NCI-H1417 (cell line): ENCODE measurements around the gene FYN.

Source experiments
- DNase-seq, 3 experiments: peaks; one replicate each; lab custom pipeline; 2025; lab: John Stamatoyannopoulos, UW

The FYN gene

GRCh38 chr6:111707773-111708172, 165.5 kb downstream of the FYN start:
- DNase-seq, result no peak

GRCh38 chr6:111706841-111707391, 166.3 kb downstream of the FYN start:
- DNase-seq, result no peak

GRCh38 chr6:111703723-111704122, 169.5 kb downstream of the FYN start:
- DNase-seq, result no peak

- no peak for DNase-seq
Observed at GRCh38 chr6:111702268-111702667, 171.0 kb downstream of the FYN start.

GRCh38 chr6:111701146-111701545, 172.1 kb downstream of the FYN start:
- no peak for DNase-seq

- DNase-seq, result no peak
Observed at GRCh38 chr6:111700135-111700690, 173.0 kb downstream of the FYN start.

GRCh38 chr6:111699123-111699522, 174.1 kb downstream of the FYN start:
- DNase-seq, result no peak

GRCh38 chr6:111696814-111697213, 176.4 kb downstream of the FYN start:
- DNase-seq, result no peak

GRCh38 chr6:111692327-111693164, 180.7 kb downstream of the FYN start:
- DNase-seq, result no peak

- no peak for DNase-seq
Observed at GRCh38 chr6:111691345-111692225, 181.7 kb downstream of the FYN start.

GRCh38 chr6:111689946-111690345, 183.3 kb downstream of the FYN start:
- DNase-seq, result no peak

GRCh38 chr6:111689419-111689818, 183.8 kb downstream of the FYN start:
- no peak for DNase-seq

GRCh38 chr6:111688331-111688730, 184.9 kb downstream of the FYN start:
- DNase-seq, result no peak

- peak in 1 of 3 experiments; percentile 8 for DNase-seq
Observed at GRCh38 chr6:111687652-111688051, 185.6 kb downstream of the FYN start.

GRCh38 chr6:111686932-111687266, 186.4 kb downstream of the FYN start:
- DNase-seq, result no peak

GRCh38 chr6:111686249-111686931, 186.9 kb downstream of the FYN start:
- DNase-seq, result no peak

GRCh38 chr6:111685526-111685925, 187.7 kb downstream of the FYN start:
- DNase-seq, result no peak

GRCh38 chr6:111685058-111685457, 188.2 kb downstream of the FYN start:
- no peak for DNase-seq

GRCh38 chr6:111683749-111684267, 189.4 kb downstream of the FYN start:
- no peak for DNase-seq

GRCh38 chr6:111683157-111683556, 190.1 kb downstream of the FYN start:
- DNase-seq, result no peak

- DNase-seq, result no peak
Observed at GRCh38 chr6:111681860-111682259, 191.4 kb downstream of the FYN start.
